ENCODE data around the gene FLNC. TPM values are rescaled to one million over a fixed set of nuclear protein-coding genes. Genes with fewer than 3 reads are reported as not detected.

FLNC gene
- total and polyA plus RNA-seq, 9 of the 15 experiments (the other 6 are each of a cell fraction or from before 2014, with no cell fraction given), result 0.90 to 155 (median 28.8) TPM

DNA sequence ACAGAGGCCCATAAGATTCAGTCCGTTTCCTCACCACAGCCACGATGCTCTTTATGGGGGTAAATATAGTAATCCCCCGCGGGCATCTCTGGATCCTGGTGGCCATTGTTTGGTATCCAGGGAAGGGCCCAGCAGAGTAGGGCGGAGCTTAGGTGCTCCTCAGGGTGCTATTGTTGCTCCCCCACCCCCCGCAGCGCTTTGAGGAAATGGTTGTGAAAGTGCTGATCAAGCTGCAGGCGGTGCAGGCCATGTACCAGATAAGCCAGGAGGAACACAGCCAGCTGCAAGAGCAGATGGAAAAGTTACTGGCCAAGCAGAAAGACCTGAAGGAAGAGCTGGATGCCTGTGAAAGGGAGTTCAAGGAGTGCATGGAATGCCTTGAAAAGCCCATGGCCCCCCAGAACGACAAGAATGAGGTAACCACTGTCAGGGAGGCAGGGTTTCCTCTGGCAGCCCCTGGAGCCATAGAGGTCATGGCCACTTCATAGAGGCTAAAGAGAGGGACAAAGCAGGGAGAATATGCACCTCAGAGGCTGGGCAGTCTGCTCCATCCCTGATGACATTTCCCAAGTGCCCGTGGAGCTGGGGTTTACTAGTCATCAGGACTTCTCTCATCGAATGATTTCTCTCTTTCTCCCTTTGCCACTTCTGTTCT, 17.6 kb upstream of the FLNC start (continued):
- TF ChIP-seq, protein P1, sequence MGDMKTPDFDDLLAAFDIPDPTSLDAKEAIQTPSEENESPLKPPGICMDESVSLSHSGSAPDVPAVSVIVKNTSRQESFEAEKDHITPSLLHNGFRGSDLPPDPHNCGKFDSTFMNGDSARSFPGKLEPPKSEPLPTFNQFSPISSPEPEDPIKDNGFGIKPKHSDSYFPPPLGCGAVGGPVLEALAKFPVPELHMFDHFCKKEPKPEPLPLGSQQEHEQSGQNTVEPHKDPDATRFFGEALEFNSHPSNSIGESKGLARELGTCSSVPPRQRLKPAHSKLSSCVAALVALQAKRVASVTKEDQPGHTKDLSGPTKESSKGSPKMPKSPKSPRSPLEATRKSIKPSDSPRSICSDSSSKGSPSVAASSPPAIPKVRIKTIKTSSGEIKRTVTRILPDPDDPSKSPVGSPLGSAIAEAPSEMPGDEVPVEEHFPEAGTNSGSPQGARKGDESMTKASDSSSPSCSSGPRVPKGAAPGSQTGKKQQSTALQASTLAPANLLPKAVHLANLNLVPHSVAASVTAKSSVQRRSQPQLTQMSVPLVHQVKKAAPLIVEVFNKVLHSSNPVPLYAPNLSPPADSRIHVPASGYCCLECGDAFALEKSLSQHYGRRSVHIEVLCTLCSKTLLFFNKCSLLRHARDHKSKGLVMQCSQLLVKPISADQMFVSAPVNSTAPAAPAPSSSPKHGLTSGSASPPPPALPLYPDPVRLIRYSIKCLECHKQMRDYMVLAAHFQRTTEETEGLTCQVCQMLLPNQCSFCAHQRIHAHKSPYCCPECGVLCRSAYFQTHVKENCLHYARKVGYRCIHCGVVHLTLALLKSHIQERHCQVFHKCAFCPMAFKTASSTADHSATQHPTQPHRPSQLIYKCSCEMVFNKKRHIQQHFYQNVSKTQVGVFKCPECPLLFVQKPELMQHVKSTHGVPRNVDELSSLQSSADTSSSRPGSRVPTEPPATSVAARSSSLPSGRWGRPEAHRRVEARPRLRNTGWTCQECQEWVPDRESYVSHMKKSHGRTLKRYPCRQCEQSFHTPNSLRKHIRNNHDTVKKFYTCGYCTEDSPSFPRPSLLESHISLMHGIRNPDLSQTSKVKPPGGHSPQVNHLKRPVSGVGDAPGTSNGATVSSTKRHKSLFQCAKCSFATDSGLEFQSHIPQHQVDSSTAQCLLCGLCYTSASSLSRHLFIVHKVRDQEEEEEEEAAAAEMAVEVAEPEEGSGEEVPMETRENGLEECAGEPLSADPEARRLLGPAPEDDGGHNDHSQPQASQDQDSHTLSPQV (IDR thresholded peaks at IDR 0.05), result peak; percentile 43; the same call in 1 of the 2 replicates
- TF ChIP-seq GMEB1 (CRISPR knock-in tag; IDR thresholded peaks at IDR 0.05), result no peak
- TF ChIP-seq TFAM (CRISPR knock-in tag; conservative IDR thresholded peaks at IDR 0.05), result no peak
- TF ChIP-seq POLR2AphosphoS5 (IDR thresholded peaks at IDR 0.05; ENCODE audit: control insufficient read depth, insufficient read depth, low read depth, low read length), result peak; percentile 94
- no peak for TF ChIP-seq HCFC1 (IDR thresholded peaks at IDR 0.05; ENCODE audit: low read depth, low read length)
- peak; percentile 45 for TF ChIP-seq NEUROD1 (IDR thresholded peaks at IDR 0.05; ENCODE audit: borderline replicate concordance, low read depth, low read length, partially characterized antibody)
- TF ChIP-seq ZNF766 (CRISPR knock-in tag; conservative IDR thresholded peaks at IDR 0.05), result no peak
- 0 out of 4 replicates have a peak, but pooled peaks of 1 of the 2 experiments have one; percentile 19 for TF ChIP-seq TBL1XR1 (IDR thresholded peaks at IDR 0.05; ENCODE audit: low read length in 2 of 2)
- TF ChIP-seq RCOR1 (IDR thresholded peaks at IDR 0.05; ENCODE audit: borderline replicate concordance in 1 of 2, low read depth in 2 of 2, low read length in 2 of 2), result peak in 1 of 2 experiments; percentile 91; a peak in 2 of 4 replicates
- TF ChIP-seq ZNF75A (CRISPR knock-in tag; IDR thresholded peaks at IDR 0.05), result 0 out of 2 replicates have a peak, but pooled peaks have one; percentile 27
- TF ChIP-seq ZBTB1 (CRISPR knock-in tag; IDR thresholded peaks at IDR 0.05; ENCODE audit: borderline replicate concordance, low read depth), result no peak
- no peak for TF ChIP-seq PTTG1 (tag; IDR thresholded peaks at IDR 0.05; ENCODE audit: low read depth)
- peak; percentile 80 for TF ChIP-seq STAT5A (IDR thresholded peaks at IDR 0.05; ENCODE audit: borderline replicate concordance, low read length)
- TF ChIP-seq MTA1 (IDR thresholded peaks at IDR 0.05; ENCODE audit: borderline replicate concordance), result no peak
- no peak for TF ChIP-seq MXI1 (IDR thresholded peaks at IDR 0.05; ENCODE audit: low read depth, low read length)
- TF ChIP-seq SRSF7 (optimal IDR thresholded peaks at IDR 0.05; ENCODE audit: low read depth, low read length), result no peak
- peak; percentile 94 for TF ChIP-seq SOX6 (IDR thresholded peaks at IDR 0.05)
- no peak for TF ChIP-seq XRCC5 (IDR thresholded peaks at IDR 0.05; ENCODE audit: low read depth, low read length)
- peak; percentile 94 for TF ChIP-seq CBFA2T3 (IDR thresholded peaks at IDR 0.05)
- TF ChIP-seq ZNF395 (CRISPR knock-in tag; IDR thresholded peaks at IDR 0.05), result peak; percentile 72; the same call in 1 of the 2 replicates
